Bladder microvascular endothelial cell (primary cell): Measurements from ENCODE around the gene DNAH11. TPM values are rescaled to one million over a fixed set of nuclear protein-coding genes. Genes with fewer than 3 reads are reported as not detected.

Source experiments
- total RNA-seq: library from RNA; depleted of rRNA; stranded (reverse); fragments of >200 nt; gene quantifications from 2 replicates; pipeline ENCODE4 v1.2.3, GENCODE V29; 2014

The DNAH11 gene, protein sequence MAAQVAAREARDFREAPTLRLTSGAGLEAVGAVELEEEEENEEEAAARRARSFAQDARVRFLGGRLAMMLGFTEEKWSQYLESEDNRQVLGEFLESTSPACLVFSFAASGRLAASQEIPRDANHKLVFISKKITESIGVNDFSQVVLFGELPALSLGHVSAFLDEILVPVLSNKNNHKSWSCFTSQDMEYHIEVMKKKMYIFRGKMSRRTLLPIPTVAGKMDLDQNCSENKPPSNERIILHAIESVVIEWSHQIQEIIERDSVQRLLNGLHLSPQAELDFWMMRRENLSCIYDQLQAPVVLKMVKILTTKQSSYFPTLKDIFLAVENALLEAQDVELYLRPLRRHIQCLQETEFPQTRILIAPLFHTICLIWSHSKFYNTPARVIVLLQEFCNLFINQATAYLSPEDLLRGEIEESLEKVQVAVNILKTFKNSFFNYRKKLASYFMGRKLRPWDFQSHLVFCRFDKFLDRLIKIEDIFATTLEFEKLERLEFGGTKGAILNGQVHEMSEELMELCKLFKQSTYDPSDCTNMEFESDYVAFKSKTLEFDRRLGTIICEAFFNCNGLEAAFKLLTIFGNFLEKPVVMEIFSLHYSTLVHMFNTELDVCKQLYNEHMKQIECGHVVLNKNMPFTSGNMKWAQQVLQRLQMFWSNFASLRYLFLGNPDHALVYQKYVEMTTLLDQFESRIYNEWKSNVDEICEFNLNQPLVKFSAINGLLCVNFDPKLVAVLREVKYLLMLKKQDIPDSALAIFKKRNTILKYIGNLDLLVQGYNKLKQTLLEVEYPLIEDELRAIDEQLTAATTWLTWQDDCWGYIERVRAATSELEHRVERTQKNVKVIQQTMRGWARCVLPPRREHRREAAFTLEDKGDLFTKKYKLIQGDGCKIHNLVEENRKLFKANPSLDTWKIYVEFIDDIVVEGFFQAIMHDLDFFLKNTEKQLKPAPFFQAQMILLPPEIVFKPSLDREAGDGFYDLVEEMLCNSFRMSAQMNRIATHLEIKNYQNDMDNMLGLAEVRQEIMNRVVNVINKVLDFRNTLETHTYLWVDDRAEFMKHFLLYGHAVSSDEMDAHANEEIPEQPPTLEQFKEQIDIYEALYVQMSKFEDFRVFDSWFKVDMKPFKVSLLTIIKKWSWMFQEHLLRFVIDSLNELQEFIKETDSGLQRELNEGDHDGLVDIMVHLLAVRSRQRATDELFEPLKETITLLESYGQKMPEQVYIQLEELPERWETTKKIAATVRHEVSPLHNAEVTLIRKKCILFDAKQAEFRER (N-terminal part only)
- 0.31 and 0.65 TPM in 2 replicates for total RNA-seq

DNA sequence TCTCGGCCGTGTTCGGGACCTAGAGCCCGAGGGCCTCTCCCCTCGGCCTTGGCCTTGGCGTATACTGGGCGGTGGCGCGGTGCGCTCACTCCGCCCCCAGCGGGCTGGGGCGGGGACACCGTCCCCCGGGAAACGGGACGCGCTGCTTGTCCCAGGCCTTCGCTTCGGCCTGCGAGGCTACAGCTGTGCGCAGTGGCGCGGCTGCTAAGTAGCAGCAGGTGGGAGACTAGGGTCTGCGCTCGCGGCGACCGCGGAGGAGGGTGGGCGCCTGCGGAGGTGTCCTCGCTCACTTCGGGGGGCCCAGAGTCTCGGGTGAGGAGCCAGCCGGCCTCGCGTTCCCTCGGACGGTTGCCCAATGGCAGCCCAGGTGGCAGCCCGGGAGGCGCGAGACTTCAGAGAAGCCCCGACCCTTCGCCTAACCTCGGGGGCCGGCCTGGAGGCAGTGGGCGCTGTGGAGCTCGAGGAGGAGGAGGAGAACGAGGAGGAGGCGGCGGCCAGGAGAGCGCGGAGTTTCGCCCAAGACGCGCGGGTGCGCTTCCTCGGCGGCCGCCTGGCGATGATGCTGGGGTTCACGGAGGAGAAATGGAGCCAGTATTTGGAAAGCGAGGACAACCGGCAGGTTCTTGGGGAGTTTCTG is at the start of gene DNAH11:
TSS of gene DNAH11 (plus strand) at position 149 of the 637 bp plus-strand sequence. CDS start at position 356, 207 bp downstream.

GRCh38 chr7:21945454-21946221 is 402.8 kb downstream of the DNAH11 start, which contains the start of gene CDCA7L:
Gene CDCA7L (minus strand): TSS chr7:21945899. CDS start chr7:21945804, 95 bp downstream.

Other genes with a start within 250 kb of the DNAH11 start
- 5.3 and 8.9 TPM in 2 replicates for gene SP4, start 115.0 kb upstream of the DNAH11 start, total RNA-seq